OCI-LY3 (cell line): ENCODE measurements around the gene MCRIP2.

ENCODE experiments used
- EZH2phosphoT487 ChIP-seq: fragments of 200-600 bp; shearing (Covaris generic); IDR thresholded peaks from 2 replicates; pipeline ENCODE4 v1.6.1; 2018; ENCODE audit warnings: antibody characterized with exemption, mixed run types, low read depth
- TF ChIP-seq, protein P1 (sequence below): fragments of 200-600, 300-600 bp; sonication (generic); IDR thresholded peaks from 2 replicates; pipeline ENCODE4 v1.5.1; 2014; ENCODE audit warnings: antibody characterized with exemption, low read length, low read depth

DNA sequence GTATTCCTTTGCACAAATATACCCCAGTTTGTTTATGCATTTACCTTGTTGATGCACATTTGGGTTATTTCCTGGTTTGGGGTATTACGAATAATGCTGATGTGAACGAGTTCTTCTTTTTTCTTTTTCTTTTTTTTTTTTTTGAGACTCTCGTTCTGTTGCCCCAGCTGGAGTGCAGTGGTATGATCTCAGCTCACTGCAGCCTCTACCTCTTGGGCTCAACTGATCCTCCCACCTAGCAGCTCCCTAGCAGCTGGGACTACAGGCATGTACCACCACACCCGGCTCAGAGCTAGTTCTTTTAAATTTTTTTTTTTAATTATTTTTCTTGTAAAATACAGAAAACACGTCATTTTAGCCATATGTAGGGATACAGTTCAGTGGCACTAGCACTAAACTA lies 37.7 kb upstream of the MCRIP2 start:
- TF ChIP-seq, protein P1, sequence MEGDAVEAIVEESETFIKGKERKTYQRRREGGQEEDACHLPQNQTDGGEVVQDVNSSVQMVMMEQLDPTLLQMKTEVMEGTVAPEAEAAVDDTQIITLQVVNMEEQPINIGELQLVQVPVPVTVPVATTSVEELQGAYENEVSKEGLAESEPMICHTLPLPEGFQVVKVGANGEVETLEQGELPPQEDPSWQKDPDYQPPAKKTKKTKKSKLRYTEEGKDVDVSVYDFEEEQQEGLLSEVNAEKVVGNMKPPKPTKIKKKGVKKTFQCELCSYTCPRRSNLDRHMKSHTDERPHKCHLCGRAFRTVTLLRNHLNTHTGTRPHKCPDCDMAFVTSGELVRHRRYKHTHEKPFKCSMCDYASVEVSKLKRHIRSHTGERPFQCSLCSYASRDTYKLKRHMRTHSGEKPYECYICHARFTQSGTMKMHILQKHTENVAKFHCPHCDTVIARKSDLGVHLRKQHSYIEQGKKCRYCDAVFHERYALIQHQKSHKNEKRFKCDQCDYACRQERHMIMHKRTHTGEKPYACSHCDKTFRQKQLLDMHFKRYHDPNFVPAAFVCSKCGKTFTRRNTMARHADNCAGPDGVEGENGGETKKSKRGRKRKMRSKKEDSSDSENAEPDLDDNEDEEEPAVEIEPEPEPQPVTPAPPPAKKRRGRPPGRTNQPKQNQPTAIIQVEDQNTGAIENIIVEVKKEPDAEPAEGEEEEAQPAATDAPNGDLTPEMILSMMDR = no peak
- TF ChIP-seq EZH2phosphoT487 = no peak
